SU-DHL-6 (cell line): ENCODE data around the gene HNRNPU.

Source experiments
- CTCF ChIP-seq: fragments of 200-600 bp; sonication (generic); IDR thresholded peaks from one replicate; pipeline ENCODE4 v1.5.1; 2017; ENCODE audit warnings: antibody characterized with exemption, mild to moderate bottlenecking, low read length, moderate library complexity; ENCODE audit not compliant: insufficient read depth, poor library complexity, severe bottlenecking
- EZH2phosphoT487 ChIP-seq: fragments of 200-600 bp; sonication (generic), shearing (Covaris generic); conservative IDR thresholded peaks from 2 replicates; pipeline ENCODE4 v1.6.1; 2018; ENCODE audit warnings: mild to moderate bottlenecking, antibody characterized with exemption, low read length, moderate library complexity, mixed read lengths

DNA sequence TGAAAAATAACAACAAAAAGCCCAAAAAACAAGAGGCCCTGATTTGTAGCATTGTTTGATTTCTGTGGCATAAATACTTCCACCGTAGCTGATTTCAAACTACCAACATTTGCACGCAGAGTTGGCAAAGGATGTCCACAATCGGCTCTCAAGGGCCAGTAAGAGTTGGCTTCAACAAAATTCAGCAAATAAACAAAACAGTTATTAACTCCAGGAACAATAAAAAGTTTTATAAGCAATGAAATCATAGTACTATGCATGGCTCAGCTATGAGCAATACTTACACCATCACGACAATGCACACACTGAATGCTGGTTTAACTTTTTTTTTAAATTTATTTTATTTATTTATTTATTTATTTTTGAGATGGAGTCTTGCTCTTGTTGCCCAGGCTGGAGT, 37.6 kb downstream of the HNRNPU start:
- TF ChIP-seq CTCF: no peak
- no peak for TF ChIP-seq EZH2phosphoT487
